Left colon (tissue), 2 donors: Measurements from ENCODE around the gene PKN2. TPM values are rescaled to one million over a fixed set of nuclear protein-coding genes. Genes with fewer than 3 reads are reported as not detected.

Experiments used
- ATAC-seq: fragments of 200-7000 bp; cut with Tn5 transposase; one replicate; pipeline ENCODE4 v1.9.1; 2020; ENCODE audit warnings: mild to moderate bottlenecking, moderate library complexity
- DNase-seq, 2 donors: peaks; one replicate each; pipeline ENCODE4 v3.0.0-alpha.2; 2020
- intact Hi-C, 2 donors: fragments of 100-400 bp; cut with DNase I in 1 of 2; cut with micrococcal nuclease in 1 of 2; formaldehyde crosslinking; loops; one replicate each; pipeline versions ENCODE4 v1.11.2 to v1.14.0; 2022; cut with DNase I, micrococcal nuclease
- total RNA-seq, 2 donors: library from RNA; stranded (reverse); fragmentation: NEBNext Ultra II Directional; extraction: Animal tissue kit (Norgen Biotek cat#: 25700); gene quantifications; one replicate each; pipeline ENCODE4 v1.2.1, GENCODE V29; 2021
- donor health status: DM: no; HTN: no; CAD: no.
- donor health status: DM: yes; HTN: yes; CAD: no.

The PKN2 gene
- total RNA-seq, 2 donors from 2014 or later, result 57.3 to 64.8 TPM

- intact Hi-C loops, result no loop called here
- DNase-seq, result no peak
- ATAC-seq, result no peak
These were observed 42.6 kb downstream of the PKN2 start for GRCh38 chr1:88726697-88727096.

- ATAC-seq (no peak), DNase-seq (no peak)
- intact Hi-C loops, result no loop called here
These were observed 43.1 kb downstream of the PKN2 start for GRCh38 chr1:88727205-88727604.

GRCh38 chr1:88729297-88729696 lies 45.2 kb downstream of the PKN2 start:
- no peak for DNase-seq
- intact Hi-C loops, result no loop called here
- ATAC-seq, result no peak

GRCh38 chr1:88730132-88730675 lies 46.1 kb downstream of the PKN2 start:
- DNase-seq, result no peak
- intact Hi-C loops, result no loop called here
- ATAC-seq, result no peak

GRCh38 chr1:88730995-88731394 lies 46.9 kb downstream of the PKN2 start:
- intact Hi-C loops, result no loop called here

GRCh38 chr1:88731475-88732269 lies 47.6 kb downstream of the PKN2 start:
- ATAC-seq (peak; percentile 78), DNase-seq (peak in 1 of 2 donors; percentile 41)
- intact Hi-C loops, result no loop called here

More at GRCh38 chr1:88730995-88731394, 46.9 kb downstream of the PKN2 start:
- DNase-seq (no peak), ATAC-seq (peak; percentile 55)

GRCh38 chr1:88735382-88735781 lies 51.3 kb downstream of the PKN2 start:
- intact Hi-C loops, result no loop called here
- ATAC-seq, result no peak

GRCh38 chr1:88735909-88736308 lies 51.8 kb downstream of the PKN2 start:
- ATAC-seq, result no peak
- intact Hi-C loops, result no loop called here

More at GRCh38 chr1:88735382-88735781, 51.3 kb downstream of the PKN2 start:
- no peak for DNase-seq

GRCh38 chr1:88736633-88737248 lies 52.7 kb downstream of the PKN2 start:
- peak; percentile 77 for ATAC-seq
- intact Hi-C loops, result no loop called here
- no peak for DNase-seq

More at GRCh38 chr1:88735909-88736308, 51.8 kb downstream of the PKN2 start:
- no peak for DNase-seq

GRCh38 chr1:88737338-88737927 lies 53.4 kb downstream of the PKN2 start:
- intact Hi-C loops, result no loop called here
- DNase-seq (no peak), ATAC-seq (no peak)

GRCh38 chr1:88740784-88741183 lies 56.7 kb downstream of the PKN2 start:
- ATAC-seq (no peak), DNase-seq (no peak)
- intact Hi-C loops, result no loop called here

GRCh38 chr1:88741413-88741812 lies 57.3 kb downstream of the PKN2 start:
- ATAC-seq (no peak), DNase-seq (no peak)
- intact Hi-C loops, result no loop called here

GRCh38 chr1:88742531-88742930 lies 58.5 kb downstream of the PKN2 start:
- no peak for DNase-seq
- intact Hi-C loops, result no loop called here
- ATAC-seq, result no peak

GRCh38 chr1:88744142-88744541 lies 60.1 kb downstream of the PKN2 start:
- intact Hi-C loops, result no loop called here
- DNase-seq (no peak), ATAC-seq (no peak)

- DNase-seq (no peak), ATAC-seq (no peak)
- intact Hi-C loops, result no loop called here
These were observed 62.8 kb downstream of the PKN2 start for GRCh38 chr1:88746916-88747315.

GRCh38 chr1:88751714-88752113 lies 67.6 kb downstream of the PKN2 start:
- ATAC-seq (no peak), DNase-seq (no peak)
- intact Hi-C loops, result no loop called here

- no peak for DNase-seq
- intact Hi-C loops, result no loop called here
- no peak for ATAC-seq
These were observed 69.4 kb downstream of the PKN2 start for GRCh38 chr1:88753506-88753905.

- no peak for ATAC-seq
- DNase-seq, result no peak
- intact Hi-C loops, result no loop called here
These were observed 79.8 kb downstream of the PKN2 start for GRCh38 chr1:88763649-88764406.

- DNase-seq (no peak), ATAC-seq (no peak)
- intact Hi-C loops, result no loop called here
These were observed 84.1 kb downstream of the PKN2 start for GRCh38 chr1:88768187-88768586.
